ENCODE measurements around the gene SIX4. TPM values are rescaled to one million over a fixed set of nuclear protein-coding genes. Genes with fewer than 3 reads are reported as not detected.

Gene SIX4
- total and polyA plus RNA-seq, 9 of the 15 experiments (the other 6 are each of a cell fraction or from before 2014, with no cell fraction given), result 0.77 to 8.6 (median 5.6) TPM

DNA sequence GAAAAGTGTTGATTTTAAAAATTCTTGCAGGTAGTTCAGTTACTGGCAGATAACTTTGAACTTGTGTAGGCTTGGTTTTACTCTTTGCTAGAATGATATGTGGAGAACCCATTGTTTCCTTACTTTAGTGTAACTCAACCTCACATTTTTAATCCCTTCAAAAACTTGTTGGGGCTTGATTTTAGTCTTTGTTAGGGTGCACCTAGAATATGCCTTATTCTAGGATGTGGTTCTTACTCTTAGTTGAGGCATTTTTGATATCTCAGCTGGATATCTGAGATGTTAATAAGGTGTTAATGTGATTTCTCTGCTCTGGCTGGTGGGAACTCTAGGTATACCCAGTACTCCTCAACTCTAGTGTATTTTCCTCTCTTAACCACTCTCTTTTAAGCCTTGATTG, 20.4 kb upstream of the SIX4 start (continued):
- TF ChIP-seq MCM2 (IDR thresholded peaks at IDR 0.05; ENCODE audit: low read depth) (no peak), NBN (IDR thresholded peaks at IDR 0.05; ENCODE audit: low read depth) (no peak), E2F3 (CRISPR knock-in tag; IDR thresholded peaks at IDR 0.05) (no peak), ZNF75A (CRISPR knock-in tag; IDR thresholded peaks at IDR 0.05) (no peak), ZNF217 (CRISPR knock-in tag; IDR thresholded peaks at IDR 0.05) (no peak), SAFB (IDR thresholded peaks at IDR 0.05; ENCODE audit: borderline replicate concordance, low read depth, low read length) (no peak), TARDBP (IDR thresholded peaks at IDR 0.05) (no peak)

GRCh38 chr14:60738843-60739508, 14.8 kb upstream of the SIX4 start:
- no peak overlapping the region for H3K4me2 ChIP-seq (ENCODE audit: insufficient read depth, low read length)
- H3K36me3 ChIP-seq (ENCODE audit: control insufficient read depth, insufficient read depth, low read length), result no peaks in the 10 kb centered on the region
- in situ Hi-C loops (cut with MboI) (no loop called here), intact Hi-C loops (cut with micrococcal nuclease) (no loop called here)
- FAIRE-seq (no peak), ATAC-seq (no peak), DNase-seq (ENCODE audit: extremely low read depth in 1 of 4, low spot score in 3 of 4) (no peak)
- no TSS peak for BruUV-seq (replicated peaks)
- ChIA-PET CTCF (ENCODE audit: low intra/inter-chr PET ratio) (no interaction called here), POLR2A (no interaction called here)
- H3K4me1 ChIP-seq (replicated peaks in 1 of 2; ENCODE audit: control insufficient read depth in 2 of 2, insufficient read depth in 2 of 2, low read length in 2 of 2), result peaks cover 0 to 4% of the 10 kb centered on the region in 2 experiments; a peak in 1 of 5 replicates
- no peaks in the 10 kb centered on the region for H4K20me1 ChIP-seq (replicated peaks; ENCODE audit: control insufficient read depth, insufficient read depth, low read length)
- H2AFZ ChIP-seq (ENCODE audit: low read depth, low read length), result no peak overlapping the region
- no peak overlapping the region for H3K27ac ChIP-seq (ENCODE audit: extremely low read depth, low read depth, low read length)
- no peaks in the 10 kb centered on the region for H3K27me3 ChIP-seq (ENCODE audit: control insufficient read depth in 2 of 2, insufficient read depth in 2 of 2, low read length in 2 of 2)
- no peak overlapping the region for H3K9ac ChIP-seq (ENCODE audit: insufficient read depth in 1 of 2, low read depth in 2 of 2, low read length in 2 of 2)
- H3K79me2 ChIP-seq (ENCODE audit: control insufficient read depth, insufficient read depth, low read length), result peaks cover 77% of the 10 kb centered on the region
- H3K9me1 ChIP-seq (ENCODE audit: control insufficient read depth, insufficient read depth, low read length), result no peaks in the 10 kb centered on the region
- no peak overlapping the region for H3K4me3 ChIP-seq
- 34% methylated on average over 4 of the region's 4 CpGs for WGBS (ENCODE audit: insufficient coverage, low coverage, missing lambda C conversion rate)
- H3K9me3 ChIP-seq (replicated peaks; ENCODE audit: control insufficient read depth, insufficient read depth, low read depth, low read length), result no peaks in the 10 kb centered on the region
- no peak for TF ChIP-seq RBM34 (IDR thresholded peaks at IDR 0.05; ENCODE audit: borderline replicate concordance, insufficient read depth, low read length)
- no peak for TF ChIP-seq SREBF2 (CRISPR knock-in tag; IDR thresholded peaks at IDR 0.05)
- TF ChIP-seq ZNF830 (CRISPR knock-in tag; IDR thresholded peaks at IDR 0.05), result no peak
- no peak for TF ChIP-seq DDX20 (tag; IDR thresholded peaks at IDR 0.05; ENCODE audit: low read depth)
- TF ChIP-seq, protein P1, sequence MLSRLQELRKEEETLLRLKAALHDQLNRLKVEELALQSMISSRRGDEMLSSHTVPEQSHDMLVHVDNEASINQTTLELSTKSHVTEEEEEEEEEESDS (CRISPR knock-in tag; IDR thresholded peaks at IDR 0.05), result no peak
- no peak for TF ChIP-seq CEBPB (tag; IDR thresholded peaks at IDR 0.05)
- no peak for TF ChIP-seq MLLT1 (IDR thresholded peaks at IDR 0.05)

All from K562 (cell line).